ENCODE measurements around the gene KIF3A. TPM values are rescaled to one million over a fixed set of nuclear protein-coding genes. Genes with fewer than 3 reads are reported as not detected.

Gene KIF3A
- total and polyA plus RNA-seq, 12 donors: 4.1 to 42.0 (median 10.6) TPM

- peak in 2 of 7 donors; percentile 13 to 41 for DNase-seq
- Histone ChIP-seq H3K9me3 (replicated peaks in 1 of 3) (no peaks in the 10 kb centered on the region), H3K4me1 (replicated peaks in 1 of 2) (peaks cover 8 to 12% of the 10 kb centered on the region in 2 donors), H3K27ac (no peak overlapping the region), H3K4me3 (no peak overlapping the region), H3K27me3 (peaks cover 16% of the 10 kb centered on the region), H3K36me3 (replicated peaks in 1 of 2) (no peaks in the 10 kb centered on the region)
- intact Hi-C loops (cut with DNase I): no loop called here
- 90 to 96% (median 94%) methylated on average over 8 to 9 of the region's 9 CpGs for WGBS, 4 donors
- TF ChIP-seq CTCF (IDR thresholded peaks at IDR 0.05) (no peak), POLR2A (IDR thresholded peaks at IDR 0.05) (no peak)
Observed at GRCh38 chr5:132658381-132659302, 78.7 kb downstream of the KIF3A start.

GRCh38 chr5:132657676-132658380 lies 79.5 kb downstream of the KIF3A start, which contains the start of gene IL13:
IL13 (plus strand) TSS chr5:132658173; CDS start chr5:132658187, 14 bp downstream.
- WGBS, 4 donors: 90 to 99% (median 96%) methylated on average over 12 of the region's 12 CpGs
- Histone ChIP-seq H3K4me1 (replicated peaks in 1 of 2) (peaks cover 8 to 12% of the 10 kb centered on the region in 2 donors), H3K4me3 (no peak within 1 kb of the TSS), H3K9me3 (replicated peaks in 1 of 3) (no peaks in the 10 kb centered on the region), H3K36me3 (replicated peaks in 1 of 2) (no peaks in the 10 kb centered on the region), H3K27ac (no peak within 1 kb of the TSS), H3K27me3 (peaks cover 16% of the 10 kb centered on the region)
- TF ChIP-seq POLR2A (IDR thresholded peaks at IDR 0.05): no peak
- TF ChIP-seq CTCF (IDR thresholded peaks at IDR 0.05): no peak
- intact Hi-C loops (cut with DNase I): no loop called here
- peak in 2 of 7 donors; percentile 12 to 33 for DNase-seq

GRCh38 chr5:132656774-132657355 lies 80.5 kb downstream of the KIF3A start:
- 74 to 77% (median 74%) methylated on average over 11 to 12 of the region's 12 CpGs for WGBS, 4 donors
- intact Hi-C loops (cut with DNase I): no loop called here
- peak in 2 of 7 donors; percentile 3 to 6 for DNase-seq
- TF ChIP-seq CTCF (IDR thresholded peaks at IDR 0.05) (no peak), POLR2A (IDR thresholded peaks at IDR 0.05) (no peak)
- H3K4me1 ChIP-seq (replicated peaks in 1 of 2): peaks cover 8 to 12% of the 10 kb centered on the region in 2 donors
- H3K9me3 ChIP-seq (replicated peaks in 1 of 3): no peaks in the 10 kb centered on the region
- peak overlapping the region in 1 of 4 donors; percentile 58 for H3K4me3 ChIP-seq
- peaks cover 16% of the 10 kb centered on the region for H3K27me3 ChIP-seq
- H3K36me3 ChIP-seq (replicated peaks in 1 of 2): no peaks in the 10 kb centered on the region
- H3K27ac ChIP-seq: no peak overlapping the region
